Kidney tubule cell (primary cell): ENCODE results near the gene PPARD.

Source experiments
- DNase-seq: peaks from one replicate; pipeline ENCODE4 v3.0.0-alpha.2; 2018; ENCODE audit warnings: low spot score

Gene PPARD

DNA sequence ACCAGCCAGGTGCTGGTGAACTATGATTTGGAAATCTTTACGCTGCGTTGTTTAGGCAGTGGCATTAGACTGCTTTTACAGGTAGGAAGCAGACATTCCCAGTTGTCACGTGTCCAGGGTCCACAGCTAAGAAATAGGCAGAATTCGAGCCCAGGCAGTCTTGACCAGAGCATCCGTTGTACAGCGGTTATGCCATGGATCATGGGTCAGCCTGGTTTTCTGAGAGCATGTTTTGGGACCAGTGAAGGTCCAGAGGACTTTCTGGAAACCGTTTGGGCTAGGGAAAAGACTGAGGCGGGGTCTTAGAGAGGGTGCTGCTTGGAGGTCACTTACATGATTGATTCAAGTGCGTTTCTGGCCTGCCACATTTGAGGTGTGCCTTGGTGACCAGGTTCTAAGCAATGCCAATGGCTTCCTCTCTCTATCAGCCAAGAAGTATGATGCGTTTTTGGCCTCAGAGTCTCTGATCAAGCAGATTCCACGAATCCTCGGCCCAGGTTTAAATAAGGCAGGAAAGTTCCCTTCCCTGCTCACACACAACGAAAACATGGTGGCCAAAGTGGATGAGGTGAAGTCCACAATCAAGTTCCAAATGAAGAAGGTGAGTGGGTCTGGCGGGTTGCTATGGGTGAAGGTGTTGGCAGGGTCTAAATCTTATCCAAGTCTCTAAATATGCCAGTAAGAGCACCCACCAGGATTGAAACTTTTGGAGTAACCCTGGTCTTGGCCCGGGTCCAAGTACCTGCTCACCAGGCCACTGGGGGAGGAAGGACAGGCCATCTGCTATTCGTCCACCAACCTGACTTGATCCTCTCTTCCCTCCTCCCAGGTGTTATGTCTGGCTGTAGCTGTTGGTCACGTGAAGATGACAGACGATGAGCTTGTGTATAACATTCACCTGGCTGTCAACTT lies 127.6 kb downstream of the PPARD start:
- peak; percentile 48 for DNase-seq

DNA sequence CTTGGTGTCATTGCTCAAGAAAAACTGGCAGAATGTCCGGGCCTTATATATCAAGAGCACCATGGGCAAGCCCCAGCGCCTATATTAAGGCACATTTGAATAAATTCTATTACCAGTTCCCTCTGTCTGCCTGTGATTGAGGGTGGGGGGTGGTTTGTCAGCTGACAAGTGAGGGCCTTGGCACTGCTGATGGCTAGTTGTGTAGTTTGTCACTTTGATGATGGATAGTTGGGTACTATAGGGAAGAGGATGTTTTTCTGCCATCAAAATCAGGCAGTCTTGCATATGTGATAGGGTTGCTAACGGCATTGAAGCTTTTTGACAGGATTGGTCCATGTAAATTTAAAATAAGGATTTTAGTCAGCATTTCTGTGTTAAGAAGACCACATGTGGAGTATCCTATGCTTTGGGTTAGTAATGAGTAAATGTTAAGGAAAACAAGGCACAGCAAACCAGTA lies 128.3 kb downstream of the PPARD start:
- DNase-seq = no peak

DNA sequence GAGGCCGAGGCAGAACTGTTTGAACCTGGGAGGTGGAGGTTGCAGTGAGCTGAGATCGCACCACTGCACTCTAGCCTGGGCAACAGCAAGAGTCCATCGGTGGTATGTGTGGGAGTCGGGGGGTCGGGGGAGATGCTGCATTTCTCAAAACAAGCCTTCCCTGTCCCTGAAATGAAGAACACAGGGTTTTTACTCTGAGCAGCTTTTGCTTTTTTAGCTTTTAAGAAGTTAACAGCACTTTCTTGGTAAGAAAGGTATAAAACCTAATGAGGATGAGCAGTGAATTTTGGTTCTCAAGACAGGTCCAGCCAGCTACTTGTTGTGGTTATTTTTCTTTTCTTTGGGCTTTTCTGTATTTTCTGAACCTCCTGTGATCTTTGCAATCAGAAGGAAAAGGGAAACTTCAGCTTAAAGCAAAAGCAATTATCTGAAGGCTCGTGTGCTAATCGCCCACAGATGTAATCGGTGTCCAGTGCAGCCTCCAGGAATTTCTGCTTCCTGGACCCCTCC lies 129.5 kb downstream of the PPARD start:
- DNase-seq = no peak

DNA sequence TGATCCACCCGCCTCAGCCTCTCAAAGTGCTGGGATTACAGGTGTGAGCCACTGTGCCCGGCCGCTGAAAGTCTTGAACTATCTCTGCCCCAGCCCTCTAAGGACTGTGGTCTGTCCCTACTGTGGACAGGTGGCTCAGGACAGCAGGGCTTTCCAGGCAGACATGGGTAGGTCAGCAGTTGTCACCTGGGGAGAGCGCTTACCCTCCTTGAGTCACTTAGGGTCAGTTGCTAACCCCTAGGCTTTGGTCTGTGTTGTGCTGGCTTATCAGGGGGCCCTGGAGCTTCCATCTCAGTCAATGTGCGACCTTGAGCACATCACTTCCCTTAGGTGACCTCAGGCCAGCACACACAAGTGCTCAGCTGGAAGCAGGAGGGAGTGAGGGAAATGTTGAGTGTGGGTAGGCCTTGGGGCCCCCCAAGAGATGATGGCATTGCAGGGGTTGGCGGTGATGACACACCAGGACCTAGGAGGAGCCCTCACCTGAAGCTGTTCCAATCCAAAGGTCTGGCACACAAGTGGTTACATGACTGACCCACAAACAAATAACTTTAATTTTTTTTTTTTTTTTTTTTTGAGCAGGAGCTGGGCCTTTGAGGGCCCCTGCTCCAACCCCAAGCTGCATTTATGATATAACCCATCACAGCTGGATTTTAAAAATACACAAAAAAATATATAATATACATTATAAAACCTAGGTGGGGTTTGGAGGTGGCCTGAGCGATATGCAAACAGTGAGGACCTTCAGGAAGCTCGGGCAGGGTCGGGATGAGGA lies 130.9 kb downstream of the PPARD start:
- DNase-seq = no peak

DNA sequence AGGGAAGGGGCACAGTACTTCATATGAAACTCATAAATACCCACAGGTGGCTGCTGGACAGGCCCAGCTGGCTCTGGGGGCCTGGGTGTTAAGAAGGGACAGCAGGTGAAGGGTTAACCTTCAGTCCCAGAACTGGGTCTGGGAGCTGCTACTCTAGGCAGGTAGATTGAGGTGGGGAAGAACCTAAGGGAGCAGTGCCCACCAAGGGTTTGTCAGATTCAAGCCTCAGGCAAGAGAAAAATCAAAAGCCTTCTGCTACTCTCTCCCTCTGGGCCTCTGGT lies 131.4 kb downstream of the PPARD start:
- no peak for DNase-seq

DNA sequence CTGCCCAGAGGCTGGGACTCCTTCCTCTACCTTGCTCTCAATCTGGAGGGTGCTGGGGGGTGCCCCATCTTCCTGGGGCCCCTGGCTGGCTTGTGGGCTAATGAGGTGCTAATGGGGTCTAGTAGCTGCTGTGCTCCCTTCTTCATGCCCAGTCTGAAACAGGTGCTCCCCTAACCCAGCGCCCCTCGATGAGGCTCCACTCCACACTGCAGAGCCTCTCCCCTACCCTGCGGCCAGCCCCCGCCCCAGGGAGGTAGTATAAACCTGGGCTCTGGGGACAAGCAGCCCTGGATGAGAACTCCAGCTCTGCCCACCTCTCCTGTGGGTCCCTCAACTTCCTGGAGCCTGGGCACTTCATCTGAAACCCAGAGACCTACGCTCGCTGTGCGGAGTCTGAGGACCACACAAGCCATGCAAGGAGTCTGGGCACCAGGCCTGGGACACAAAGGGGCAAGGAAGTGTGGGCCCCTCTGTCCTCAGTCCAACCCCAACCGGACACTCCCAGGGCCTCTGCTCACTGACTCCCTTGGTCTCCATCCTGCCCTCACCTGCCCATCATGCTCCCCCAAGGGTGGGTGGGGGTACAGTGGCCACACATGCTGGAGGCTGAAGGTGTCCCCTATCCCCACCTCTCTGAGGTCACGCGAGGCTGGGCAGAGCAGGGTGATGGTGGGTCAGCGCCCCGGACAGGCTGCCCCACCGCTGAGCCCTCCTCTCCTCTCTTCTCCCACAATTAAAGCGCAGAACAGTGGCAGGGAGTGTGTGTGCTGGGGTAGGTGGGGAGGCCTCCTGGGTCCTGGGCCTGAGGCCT lies 132.0 kb downstream of the PPARD start:
- no peak for DNase-seq

DNA sequence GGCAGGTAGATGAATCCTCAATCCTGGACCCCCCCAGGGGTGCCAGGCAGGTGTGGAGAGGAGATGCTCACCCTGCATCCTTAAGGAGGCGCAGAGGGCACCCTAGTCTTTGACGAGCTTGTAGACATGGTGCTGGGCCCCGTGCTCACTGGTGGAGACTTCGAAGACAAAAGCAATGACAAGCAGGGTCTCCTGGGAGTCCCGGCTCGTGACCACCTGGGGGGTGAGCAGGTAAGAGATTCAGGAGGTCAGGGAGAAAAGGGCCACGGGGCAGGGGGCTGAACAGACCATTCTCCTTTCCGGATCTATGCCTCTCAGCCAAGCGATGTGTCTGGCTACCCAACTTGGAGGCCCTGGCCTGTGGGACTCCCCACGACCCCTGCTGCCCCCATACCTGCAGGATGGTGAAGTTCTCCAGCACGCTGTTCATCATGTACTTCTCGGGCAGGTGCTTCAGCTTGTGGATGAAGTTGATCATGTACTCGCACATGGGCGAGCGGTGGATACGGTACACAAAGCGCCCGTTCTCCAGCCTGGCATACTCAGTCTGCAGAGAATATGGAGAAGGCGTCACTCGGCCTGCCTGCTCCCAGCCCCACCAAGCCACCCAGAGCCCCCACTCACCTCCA lies 132.7 kb downstream of the PPARD start:
- DNase-seq = no peak

DNA sequence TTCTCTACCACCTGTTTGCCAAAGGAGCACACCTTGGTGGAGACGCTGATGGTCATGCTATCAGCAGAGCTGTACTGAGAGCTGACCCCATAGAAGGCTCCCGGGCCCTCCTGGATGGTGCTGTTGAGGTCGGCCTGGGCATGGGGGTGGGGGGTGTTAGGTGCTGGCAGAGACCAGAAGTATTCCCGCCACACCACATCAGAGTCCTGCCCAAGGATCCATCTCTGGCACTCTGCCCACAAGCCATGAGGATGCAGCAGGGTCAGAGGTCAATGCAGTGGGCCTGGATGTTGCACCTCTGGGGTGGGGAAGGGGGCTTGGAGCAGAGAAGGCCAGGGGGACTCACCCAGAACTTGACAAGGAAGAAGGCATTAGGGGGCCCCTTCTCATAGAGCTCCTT lies 133.2 kb downstream of the PPARD start:
- no peak for DNase-seq

DNA sequence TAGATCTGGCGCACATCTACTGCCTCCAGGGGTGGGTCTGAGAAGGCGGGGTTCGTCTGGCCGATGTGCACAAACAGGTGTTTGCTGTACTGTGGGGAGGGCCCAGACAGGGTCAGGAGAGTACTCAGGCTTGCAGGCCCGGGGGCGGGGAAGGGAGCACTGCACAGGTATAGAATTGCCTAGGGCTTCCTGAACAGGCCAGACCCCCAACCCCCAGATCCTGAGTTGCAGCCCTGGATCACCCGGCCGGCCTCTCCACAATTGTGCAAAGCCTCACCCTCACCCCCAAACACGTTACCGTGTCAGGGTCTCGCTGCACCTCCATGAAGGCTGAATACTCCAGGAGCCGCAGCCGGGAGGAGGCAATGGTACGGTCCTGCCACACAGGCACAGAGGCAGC lies 133.6 kb downstream of the PPARD start:
- DNase-seq = no peak

DNA sequence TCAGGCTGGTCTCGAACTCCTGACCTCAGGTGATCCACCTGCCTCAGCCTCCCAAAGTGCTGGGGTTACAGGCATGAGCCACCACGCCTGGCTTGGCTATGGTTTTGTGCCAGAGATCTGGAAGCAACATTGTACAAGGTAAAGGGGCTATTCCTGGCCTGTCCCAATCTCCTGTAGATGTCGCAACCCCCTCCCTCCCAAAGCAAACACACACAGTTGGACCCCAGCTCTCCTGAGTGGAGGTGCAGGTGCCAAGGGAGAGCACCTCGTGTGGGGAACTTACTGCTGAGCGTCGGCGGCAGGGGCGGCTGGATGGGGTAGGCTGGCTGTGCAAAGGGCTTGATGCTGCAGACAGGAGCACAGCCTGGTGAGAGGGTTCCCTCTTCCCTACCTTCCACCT lies 134.7 kb downstream of the PPARD start:
- DNase-seq = no peak
